NCI-H2081 treated with DMSO at 0.1 percent for 48 hours (cell line): ENCODE results near the gene PCNX2.
A peak's percentile ranks its signal among the peaks of the same experiment; 100 is the strongest.

Source experiments
- DNase-seq: peaks from one replicate; lab custom pipeline; 2025; lab: John Stamatoyannopoulos, UW

Gene PCNX2

DNA sequence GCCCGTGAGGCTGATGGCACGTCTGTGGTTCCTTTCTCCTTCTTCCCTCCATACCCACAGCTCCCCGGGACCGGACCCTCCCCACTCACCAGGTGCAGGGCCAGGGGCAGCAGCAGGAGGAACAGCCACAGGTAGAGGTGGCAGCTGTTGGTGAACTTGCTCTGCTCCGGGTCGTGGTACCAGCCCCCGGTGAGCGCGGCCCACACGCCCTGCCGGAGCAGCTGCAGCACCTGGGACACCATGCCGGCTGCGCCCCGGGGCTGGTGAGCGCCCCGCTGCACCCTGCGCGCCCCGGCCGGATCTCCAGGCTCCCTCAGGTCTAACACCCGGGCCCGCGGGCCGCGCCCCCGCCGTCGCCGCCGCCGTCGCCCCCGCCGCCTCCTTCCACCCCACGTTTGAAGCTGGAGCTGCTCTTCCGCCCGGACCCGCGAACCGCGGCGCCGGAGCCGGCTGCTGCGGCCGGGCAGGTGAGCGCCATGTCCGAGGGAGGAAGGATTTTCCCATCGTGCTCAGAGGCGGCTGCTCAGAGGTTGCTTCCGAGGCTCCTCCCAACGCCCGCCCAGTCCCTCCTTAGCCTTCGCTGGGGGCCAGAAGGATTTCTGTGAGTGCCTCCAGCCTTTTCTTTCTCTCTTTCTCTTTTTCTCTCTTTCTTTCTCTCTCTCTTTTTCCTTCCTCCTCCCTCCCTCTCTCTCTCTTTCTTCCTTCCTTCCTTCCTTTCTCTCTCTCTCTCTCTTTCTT, at the start of gene PCNX2:
PCNX2 (minus strand) TSS at position 489 of the 738 bp plus-strand sequence; CDS start at position 242, 247 bp downstream.
- peak; percentile 34 for DNase-seq

- no peak for DNase-seq
Observed at GRCh38 chr1:233343262-233343661, 47.7 kb upstream of the PCNX2 start.

DNA sequence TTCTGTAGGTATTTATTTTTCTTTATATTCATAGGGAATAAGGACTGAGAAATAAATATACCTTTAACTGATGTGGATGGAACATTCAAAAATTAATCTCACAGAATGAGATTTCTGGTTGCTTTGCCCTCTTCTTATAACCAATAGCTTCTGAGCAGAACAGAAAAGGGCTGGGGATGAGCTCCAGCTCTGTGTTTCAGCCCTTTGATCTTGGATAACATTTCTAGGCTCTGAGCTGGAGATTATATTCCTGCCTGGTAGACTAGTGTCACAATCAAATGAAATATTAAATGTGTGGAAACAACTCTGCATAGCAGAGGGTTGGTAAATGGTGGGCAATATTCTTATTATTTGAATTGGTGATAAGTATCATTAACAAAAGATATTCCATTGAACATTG, 46.6 kb upstream of the PCNX2 start:
- DNase-seq, result no peak

- no peak for DNase-seq
Observed at GRCh38 chr1:233340966-233341516, 45.5 kb upstream of the PCNX2 start.

GRCh38 chr1:233340031-233340555, 44.6 kb upstream of the PCNX2 start:
- DNase-seq, result no peak

DNA sequence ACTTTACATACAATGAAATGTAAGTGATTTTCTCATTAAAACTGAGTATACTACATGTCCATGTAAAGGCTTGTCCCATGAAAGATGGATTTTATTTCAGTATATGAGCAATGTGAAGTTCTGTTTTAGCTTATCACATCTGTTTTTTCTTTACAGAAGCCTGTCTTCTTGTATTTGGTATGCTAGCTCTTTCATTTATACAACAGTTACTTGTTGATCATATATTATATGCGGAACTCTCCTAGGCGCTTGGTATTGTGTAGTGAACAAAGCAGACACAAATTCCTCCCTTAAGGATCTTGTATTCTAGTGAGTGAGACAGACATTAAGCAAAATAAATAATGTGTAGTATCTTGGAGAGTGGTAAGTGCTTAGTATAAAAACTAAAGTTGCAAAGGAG, 42.6 kb upstream of the PCNX2 start:
- DNase-seq, result no peak

DNA sequence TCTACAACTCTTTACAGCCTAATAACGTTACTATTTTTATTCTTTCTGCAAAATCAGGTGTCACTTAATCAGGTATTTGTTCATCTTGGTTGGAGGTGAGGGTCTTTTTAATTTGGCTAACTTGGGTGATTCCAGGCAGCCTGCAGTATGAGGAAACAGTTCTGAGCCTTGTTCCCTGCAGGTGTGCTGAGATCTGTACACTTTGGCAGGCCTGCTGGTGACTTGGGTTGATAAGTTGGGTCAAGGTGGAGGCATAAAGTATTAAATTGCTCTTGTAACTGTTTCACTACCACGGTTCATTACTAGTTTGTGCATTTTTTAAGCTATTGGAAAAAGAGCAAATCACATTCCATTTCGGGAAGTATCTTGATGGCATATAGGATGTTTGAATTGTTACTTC, 42.0 kb upstream of the PCNX2 start:
- DNase-seq, result no peak

DNA sequence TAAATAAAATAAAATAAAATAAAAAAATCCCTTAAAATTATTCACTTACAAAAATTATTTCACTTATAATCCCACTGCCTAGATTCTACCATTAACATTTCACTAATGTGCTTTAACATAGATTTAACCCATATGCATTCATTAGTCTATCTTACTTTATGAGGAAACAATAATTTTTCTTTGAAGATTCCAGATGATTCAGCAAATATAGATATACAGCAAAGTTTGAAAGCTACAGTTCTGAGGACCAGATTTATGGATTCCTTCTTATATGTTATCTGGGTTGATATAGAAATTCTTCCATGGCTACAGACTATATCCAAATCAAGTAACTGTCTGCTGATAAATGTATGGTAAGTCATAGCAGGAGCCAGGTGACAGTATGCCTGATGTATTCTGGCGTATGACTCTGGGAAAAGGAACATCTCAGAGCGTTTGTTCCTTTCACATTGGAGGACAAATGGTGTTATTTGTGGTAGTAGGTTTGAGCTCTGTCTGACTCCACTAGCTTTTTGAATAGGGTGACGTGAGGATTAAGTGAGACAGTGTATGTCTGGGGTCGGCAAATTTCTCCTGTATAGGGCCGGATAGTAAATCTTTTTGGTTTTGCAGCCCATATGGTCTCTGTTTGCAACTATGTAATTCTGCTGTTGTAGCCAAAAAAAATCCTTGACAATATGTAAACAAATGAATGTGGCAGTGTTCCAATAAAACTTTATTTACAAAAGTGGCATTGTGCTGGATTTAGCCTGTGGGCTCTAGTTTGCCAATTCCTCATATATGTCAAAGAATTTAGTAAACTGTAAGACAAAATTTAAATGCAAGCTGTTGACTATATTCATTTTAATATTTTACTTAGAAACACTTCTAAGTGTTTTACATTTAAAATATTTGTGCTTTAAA, 41.3 kb upstream of the PCNX2 start:
- no peak for DNase-seq

- no peak for DNase-seq
Observed at GRCh38 chr1:233334092-233334491, 38.6 kb upstream of the PCNX2 start.

- no peak for DNase-seq
Observed at GRCh38 chr1:233333086-233333485, 37.6 kb upstream of the PCNX2 start.

GRCh38 chr1:233331676-233332519, 36.4 kb upstream of the PCNX2 start:
- no peak for DNase-seq

DNA sequence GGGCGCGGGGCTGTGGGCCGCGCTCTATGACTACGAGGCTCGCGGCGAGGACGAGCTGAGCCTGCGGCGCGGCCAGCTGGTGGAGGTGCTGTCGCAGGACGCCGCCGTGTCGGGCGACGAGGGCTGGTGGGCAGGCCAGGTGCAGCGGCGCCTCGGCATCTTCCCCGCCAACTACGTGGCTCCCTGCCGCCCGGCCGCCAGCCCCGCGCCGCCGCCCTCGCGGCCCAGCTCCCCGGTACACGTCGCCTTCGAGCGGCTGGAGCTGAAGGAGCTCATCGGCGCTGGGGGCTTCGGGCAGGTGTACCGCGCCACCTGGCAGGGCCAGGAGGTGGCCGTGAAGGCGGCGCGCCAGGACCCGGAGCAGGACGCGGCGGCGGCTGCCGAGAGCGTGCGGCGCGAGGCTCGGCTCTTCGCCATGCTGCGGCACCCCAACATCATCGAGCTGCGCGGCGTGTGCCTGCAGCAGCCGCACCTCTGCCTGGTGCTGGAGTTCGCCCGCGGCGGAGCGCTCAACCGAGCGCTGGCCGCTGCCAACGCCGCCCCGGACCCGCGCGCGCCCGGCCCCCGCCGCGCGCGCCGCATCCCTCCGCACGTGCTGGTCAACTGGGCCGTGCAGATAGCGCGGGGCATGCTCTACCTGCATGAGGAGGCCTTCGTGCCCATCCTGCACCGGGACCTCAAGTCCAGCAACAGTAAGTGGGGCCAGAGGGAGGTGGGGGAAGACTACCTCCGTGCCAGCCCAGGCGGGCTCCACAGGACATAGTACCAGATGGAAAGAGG, 32.8 kb upstream of the PCNX2 start:
- no peak for DNase-seq

- DNase-seq, result no peak
Observed at GRCh38 chr1:233327651-233328141, 32.2 kb upstream of the PCNX2 start, which contains the start of gene MAP3K21. TSS of gene MAP3K21 (plus strand) at chr1:233327724. CDS start at chr1:233328029, 305 bp downstream.

DNA sequence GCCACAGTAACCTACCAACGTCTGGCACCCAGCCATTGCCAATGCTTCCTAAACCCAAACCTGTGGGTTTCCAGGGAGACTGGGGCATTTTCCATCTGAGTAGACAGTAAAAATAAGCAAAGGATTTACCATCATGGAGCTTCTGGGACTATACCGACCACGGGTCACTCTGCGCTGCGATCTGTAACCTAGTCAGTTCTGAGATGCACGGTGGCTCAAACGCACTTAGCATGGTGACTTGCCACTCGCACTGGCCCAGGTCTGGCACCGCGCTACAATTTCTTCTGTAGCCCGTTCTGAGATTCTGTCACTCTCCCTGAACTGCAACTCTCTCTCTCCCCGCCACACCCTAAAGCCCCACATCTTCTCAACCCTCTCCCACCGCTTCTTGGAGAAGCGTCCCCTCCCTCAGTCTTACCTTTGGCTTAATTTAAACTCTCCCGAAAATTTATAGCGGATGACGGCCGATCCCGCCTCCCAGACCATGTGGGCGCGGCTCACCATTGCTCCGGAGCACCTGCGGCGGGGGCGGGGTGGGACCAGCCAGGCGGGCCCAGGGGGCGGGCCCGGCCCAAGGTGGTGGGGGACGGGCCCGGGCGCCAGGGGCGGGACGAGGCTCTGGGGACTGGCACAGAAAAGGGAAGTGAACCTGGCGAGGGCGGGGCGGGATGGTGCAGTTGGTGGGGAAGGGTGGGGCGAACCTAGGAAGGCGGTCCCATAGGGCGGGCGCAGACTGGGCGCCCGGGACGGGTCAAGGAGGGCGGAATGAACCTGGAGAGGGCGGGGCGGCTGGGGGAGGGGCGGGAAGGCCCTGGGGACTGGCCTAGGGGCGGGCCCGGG, 31.5 kb upstream of the PCNX2 start:
- DNase-seq, result peak; percentile 72

GRCh38 chr1:233326319-233326718, 30.8 kb upstream of the PCNX2 start:
- no peak for DNase-seq

DNA sequence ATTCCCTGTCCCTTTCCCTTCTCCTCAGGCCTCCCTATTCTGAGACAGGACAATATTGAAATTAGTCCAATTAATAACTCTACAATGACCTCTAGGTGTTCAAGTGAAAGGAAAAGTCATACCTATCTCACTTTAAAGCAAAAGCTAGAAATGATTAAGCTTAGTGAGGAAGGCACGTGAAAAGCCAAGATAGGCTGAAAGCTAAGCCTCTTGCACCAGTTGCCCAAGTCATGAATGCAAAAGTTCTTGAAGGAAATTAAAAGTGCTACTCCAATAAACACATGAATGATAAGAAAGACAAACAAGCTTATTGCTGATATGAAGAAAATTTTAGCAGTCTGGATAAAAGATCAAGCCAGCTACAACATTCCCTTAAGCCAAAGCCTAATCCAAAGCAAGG, 28.2 kb upstream of the PCNX2 start:
- no peak for DNase-seq

GRCh38 chr1:233320023-233320422, 24.5 kb upstream of the PCNX2 start:
- DNase-seq, result no peak

GRCh38 chr1:233319272-233319671, 23.7 kb upstream of the PCNX2 start:
- no peak for DNase-seq

DNA sequence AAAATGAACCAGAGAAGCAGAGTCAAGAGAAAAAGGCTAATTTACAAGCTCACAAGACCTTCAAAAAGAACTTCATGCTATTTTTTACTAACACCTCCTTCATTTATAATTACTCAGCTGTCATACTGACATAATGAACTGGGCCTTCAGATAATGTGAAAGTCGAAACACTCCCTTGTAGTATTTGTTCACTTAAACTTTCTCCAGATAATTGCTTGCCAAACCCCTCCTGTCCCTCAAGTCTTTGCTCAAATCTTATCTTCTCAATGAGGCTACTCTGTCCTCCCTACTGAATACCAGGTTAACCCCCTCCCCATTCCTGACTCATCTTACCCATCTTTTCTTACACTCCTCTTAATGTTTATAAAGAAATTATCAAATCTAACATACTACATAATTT, 20.9 kb upstream of the PCNX2 start:
- no peak for DNase-seq
